HEK293 (cell line): ENCODE measurements around the gene SEMA3F.

Experiments
- CTCF ChIA-PET: fragments of 350-600 bp; formaldehyde crosslinking; extraction: SDS; loops from one replicate; lab custom pipeline; 2021; ENCODE audit warnings: antibody characterized with exemption; lab: Yijun Ruan, JAX
- POLR2A ChIA-PET: fragments of 300-600 bp; formaldehyde crosslinking; extraction: SDS; loops from one replicate; lab custom pipeline; 2020; ENCODE audit warnings: antibody characterized with exemption, inconsistent platforms; lab: Yijun Ruan, JAX
- H3K27ac ChIP-seq: fragments of 200-500 bp; sonication (Bioruptor generic); 2 replicates; pipeline ENCODE4 v1.5.1; 2014; ENCODE audit warnings: low read depth, low read length, control low read depth, inconsistent platforms; ENCODE audit errors: extremely low read depth
- H3K36me3 ChIP-seq, 2 experiments: fragments of 200-500 bp in 1 of 2; sonication (Bioruptor generic) in 1 of 2; 1 replicate in 1 of 2; 2 replicates in 1 of 2; pipeline ENCODE4 v1.5.1; 2014 to 2017; ENCODE audit warnings: inconsistent platforms in 2 of 2, low read length in 2 of 2; ENCODE audit not compliant: control insufficient read depth in 2 of 2, insufficient read depth in 1 of 2
- H3K4me1 ChIP-seq: fragments of 200-500 bp; sonication (Bioruptor generic); 2 replicates; pipeline ENCODE4 v1.5.1; 2014; ENCODE audit warnings: mild to moderate bottlenecking, low read length, inconsistent platforms; ENCODE audit not compliant: control insufficient read depth, insufficient read depth
- H3K4me3 ChIP-seq: 2 replicates; pipeline ENCODE4 v1.5.1; 2011; ENCODE audit warnings: low read depth, mild to moderate bottlenecking, control low read depth, low read length, moderate library complexity
- H3K9me3 ChIP-seq: fragments of 200-500 bp; sonication (Bioruptor generic); 2 replicates; pipeline ENCODE4 v1.5.1; 2014; ENCODE audit warnings: low read depth, low read length, inconsistent platforms; ENCODE audit not compliant: control insufficient read depth, insufficient read depth
- BCL6B ChIP-seq: fragments of 450-650 bp; formaldehyde crosslinking; IDR thresholded peaks from 2 replicates; pipeline ENCODE4 v1.5.1; 2017; ENCODE audit warnings: missing biosample characterization, missing genetic modification characterization
- FEZF1 ChIP-seq: fragments of 450-650 bp; formaldehyde crosslinking; IDR thresholded peaks from 2 replicates; pipeline ENCODE4 v1.5.1; 2016; ENCODE audit warnings: missing biosample characterization, missing genetic modification characterization
- GLI4 ChIP-seq: fragments of 450-650 bp; formaldehyde crosslinking; IDR thresholded peaks from 2 replicates; pipeline ENCODE4 v1.5.1; 2016; ENCODE audit warnings: missing biosample characterization, missing genetic modification characterization
- KLF17 ChIP-seq: fragments of 450-650 bp; formaldehyde crosslinking; IDR thresholded peaks from 2 replicates; pipeline ENCODE4 v1.5.1; 2016; ENCODE audit warnings: missing biosample characterization, missing genetic modification characterization
- KLF9 ChIP-seq: fragments of 450-650 bp; formaldehyde crosslinking; IDR thresholded peaks from 2 replicates; pipeline ENCODE4 v1.5.1; 2016; ENCODE audit warnings: missing biosample characterization, missing genetic modification characterization, low read depth
- MEIS1 ChIP-seq: sonication (generic); formaldehyde crosslinking; IDR thresholded peaks from 2 replicates; pipeline ENCODE4 v1.8.1; 2022; ENCODE audit warnings: missing genetic modification reagents, mild to moderate bottlenecking, borderline replicate concordance
- SCRT2 ChIP-seq: fragments of 450-650 bp; formaldehyde crosslinking; IDR thresholded peaks from 2 replicates; pipeline ENCODE4 v1.5.1; 2016; ENCODE audit warnings: missing biosample characterization, missing genetic modification characterization
- SP2 ChIP-seq: fragments of 450-650 bp; formaldehyde crosslinking; IDR thresholded peaks from 2 replicates; pipeline ENCODE4 v1.5.1; 2016; ENCODE audit warnings: missing biosample characterization, missing genetic modification characterization
- ZBTB17 ChIP-seq: fragments of 450-650 bp; formaldehyde crosslinking; IDR thresholded peaks from 2 replicates; pipeline ENCODE4 v1.5.1; 2016; ENCODE audit warnings: missing biosample characterization, missing genetic modification characterization
- ZBTB20 ChIP-seq: fragments of 450-650 bp; formaldehyde crosslinking; IDR thresholded peaks from 2 replicates; pipeline ENCODE4 v1.5.1; 2016; ENCODE audit warnings: missing biosample characterization, missing genetic modification characterization
- ZBTB7A ChIP-seq: fragments of 450-650 bp; formaldehyde crosslinking; IDR thresholded peaks from 2 replicates; pipeline ENCODE4 v1.5.1; 2016; ENCODE audit warnings: low read depth, missing biosample characterization, missing genetic modification characterization
- ZFHX2 ChIP-seq: fragments of 450-650 bp; formaldehyde crosslinking; conservative IDR thresholded peaks from 2 replicates; pipeline ENCODE4 v1.5.1; 2016; ENCODE audit warnings: missing biosample characterization, missing genetic modification characterization
- ZFP69B ChIP-seq: fragments of 450-650 bp; formaldehyde crosslinking; IDR thresholded peaks from 2 replicates; pipeline ENCODE4 v1.5.1; 2016; ENCODE audit warnings: missing biosample characterization, missing genetic modification characterization
- ZIC2 ChIP-seq: fragments of 450-650 bp; formaldehyde crosslinking; IDR thresholded peaks from 2 replicates; pipeline ENCODE4 v1.5.1; 2016; ENCODE audit warnings: missing biosample characterization, missing genetic modification characterization
- ZNF280D ChIP-seq: fragments of 450-650 bp; formaldehyde crosslinking; IDR thresholded peaks from 2 replicates; pipeline ENCODE4 v1.5.1; 2016; ENCODE audit warnings: missing biosample characterization, missing genetic modification characterization
- ZNF335 ChIP-seq: fragments of 450-650 bp; formaldehyde crosslinking; conservative IDR thresholded peaks from 2 replicates; pipeline ENCODE4 v1.5.1; 2016; ENCODE audit warnings: missing biosample characterization, missing genetic modification characterization
- ZNF48 ChIP-seq: fragments of 450-650 bp; formaldehyde crosslinking; IDR thresholded peaks from 2 replicates; pipeline ENCODE4 v1.5.1; 2016; ENCODE audit warnings: missing biosample characterization, missing genetic modification characterization
- ZNF530 ChIP-seq: fragments of 450-650 bp; formaldehyde crosslinking; IDR thresholded peaks from 2 replicates; pipeline ENCODE4 v1.5.1; 2016; ENCODE audit warnings: low read depth, missing biosample characterization, missing genetic modification characterization
- ZNF560 ChIP-seq: fragments of 450-650 bp; formaldehyde crosslinking; IDR thresholded peaks from 2 replicates; pipeline ENCODE4 v1.5.1; 2017; ENCODE audit warnings: missing biosample characterization, missing genetic modification characterization, borderline replicate concordance
- ZNF624 ChIP-seq: fragments of 450-650 bp; formaldehyde crosslinking; IDR thresholded peaks from 2 replicates; pipeline ENCODE4 v1.5.1; 2017; ENCODE audit warnings: missing biosample characterization, missing genetic modification characterization
- ZNF707 ChIP-seq: fragments of 450-650 bp; formaldehyde crosslinking; IDR thresholded peaks from 2 replicates; pipeline ENCODE4 v1.5.1; 2016; ENCODE audit warnings: missing biosample characterization, missing genetic modification characterization

The SEMA3F gene

GRCh38 chr3:50205413-50206276 lies 50.5 kb downstream of the SEMA3F start:
- ChIA-PET CTCF (interaction anchor here (0.8 to 4.4 kb wide), 4 partner anchors 11 to 85 kb away, joined by 3 to 39 read pairs (median 5); no protein-coding TSS in a partner anchor), POLR2A (interaction anchor here (0.6 kb wide), 1 partner anchor 11 kb away, joined by 3 read pairs; no protein-coding TSS in a partner anchor)
- no peaks in the 10 kb centered on the region for H3K36me3 ChIP-seq
- no peak overlapping the region for H3K27ac ChIP-seq
- H3K4me3 ChIP-seq = peak overlapping the region; percentile 44
- TF ChIP-seq ZIC2 (tag by site-specific recombination) (peak; percentile 68), ZNF707 (tag by site-specific recombination) (no peak), ZBTB17 (tag by site-specific recombination) (no peak), KLF17 (tag by site-specific recombination) (no peak), SP2 (tag by site-specific recombination) (peak; percentile 42), ZBTB20 (0 out of 2 replicates have a peak, but pooled peaks have one; percentile 23), MEIS1 (no peak), ZNF530 (no peak), FEZF1 (tag by site-specific recombination) (no peak), ZNF560 (tag by site-specific recombination) (no peak), ZNF624 (tag by site-specific recombination) (no peak), ZBTB7A (tag by site-specific recombination) (no peak), ZNF48 (tag by site-specific recombination) (no peak), ZNF280D (no peak), BCL6B (tag by site-specific recombination) (no peak), ZNF335 (tag by site-specific recombination) (peak; percentile 86)
- no peaks in the 10 kb centered on the region for H3K4me1 ChIP-seq
- no peaks in the 10 kb centered on the region for H3K9me3 ChIP-seq

- Histone ChIP-seq H3K4me1 (no peaks in the 10 kb centered on the region), H3K9me3 (no peaks in the 10 kb centered on the region), H3K4me3 (no peak overlapping the region), H3K36me3 (no peaks in the 10 kb centered on the region), H3K27ac (no peak overlapping the region)
- ChIA-PET CTCF (interaction anchor here (0.9 to 4.0 kb wide), 2 partner anchors 13 to 18 kb away, joined by 6 to 15 read pairs; no protein-coding TSS in a partner anchor), POLR2A (interaction anchor here (0.6 kb wide), 1 partner anchor 380 kb away, joined by 3 read pairs; no protein-coding TSS in a partner anchor)
- no peak for TF ChIP-seq ZFHX2 (tag by site-specific recombination)
- no peak for TF ChIP-seq SCRT2 (tag by site-specific recombination)
- TF ChIP-seq KLF9 (tag by site-specific recombination) = no peak
- no peak for TF ChIP-seq GLI4 (tag by site-specific recombination)
- no peak for TF ChIP-seq ZFP69B (tag by site-specific recombination)
Measured at GRCh38 chr3:50207359-50208042, 52.4 kb downstream of the SEMA3F start.
